Measurements from ENCODE around the gene ATAT1. TPM values are rescaled to one million over a fixed set of nuclear protein-coding genes. Genes with fewer than 3 reads are reported as not detected.

Gene ATAT1
- total and polyA plus RNA-seq, 2 of the 13 experiments (the other 11 are each of a cell fraction or from before 2014, with no cell fraction given): 9.2 to 23.6 TPM

DNA sequence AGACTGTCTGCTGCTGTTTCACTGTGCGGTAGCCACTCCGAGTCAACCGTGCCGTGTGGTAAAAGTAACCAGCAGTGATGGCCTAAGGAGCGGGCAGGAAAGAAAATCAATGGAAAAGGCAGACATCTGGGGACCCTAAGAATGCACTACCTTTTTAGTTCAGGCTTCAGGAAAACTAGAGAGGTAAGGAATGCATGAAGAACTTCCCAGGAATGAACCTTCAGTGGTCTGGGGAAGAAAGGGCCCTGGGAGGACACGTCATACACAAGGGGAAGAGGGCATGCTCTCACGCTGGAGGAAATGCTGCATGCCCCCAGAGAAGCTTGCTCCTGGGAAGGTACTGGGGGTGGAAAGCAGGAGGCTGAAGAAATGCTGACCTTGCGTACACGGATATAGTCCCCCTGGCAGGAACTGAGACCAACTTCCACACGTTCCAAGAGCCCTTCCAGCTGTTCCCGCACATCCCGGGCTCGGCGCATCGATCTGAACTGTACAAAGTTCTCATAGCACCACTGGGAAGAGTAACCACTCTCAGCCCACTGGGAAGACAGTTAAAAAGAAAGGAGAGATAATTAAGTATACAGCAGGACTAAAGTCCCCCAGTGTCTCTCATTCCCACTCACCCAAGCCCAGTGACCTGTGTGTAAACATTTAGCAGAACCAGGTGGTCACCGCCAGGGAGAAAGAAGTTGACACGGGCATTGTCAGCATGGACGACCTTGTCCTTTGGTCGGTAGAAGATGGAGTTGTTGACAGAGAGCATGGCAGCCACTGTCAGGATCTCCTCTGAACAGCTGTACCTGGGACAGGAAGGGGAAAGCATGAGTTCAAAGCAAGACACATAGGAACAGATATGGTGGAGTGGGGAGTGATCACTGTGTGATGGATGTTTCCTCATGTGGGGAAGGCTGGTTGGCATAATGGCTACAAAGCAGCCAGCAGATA is 28.4 kb downstream of the ATAT1 start (continued):
- TF ChIP-seq YEATS2 (CRISPR knock-in tag; IDR thresholded peaks at IDR 0.05; ENCODE audit: borderline replicate concordance) (peak; percentile 80; the same call in 1 of the 2 replicates), XRCC5 (optimal IDR thresholded peaks at IDR 0.05; ENCODE audit: low read length) (peak; percentile 31), U2AF2 (IDR thresholded peaks at IDR 0.05; ENCODE audit: low read depth, low read length) (no peak), ZC3H4 (CRISPR knock-in tag; IDR thresholded peaks at IDR 0.05; ENCODE audit: borderline replicate concordance) (no peak), ZFX (CRISPR knock-in tag; IDR thresholded peaks at IDR 0.05; ENCODE audit: low read depth) (peak; percentile 68), JUN (CRISPR knock-in tag; IDR thresholded peaks at IDR 0.05) (peak; percentile 84), ZNF556 (CRISPR knock-in tag; IDR thresholded peaks at IDR 0.05; ENCODE audit: borderline replicate concordance) (peak; percentile 79; the same call in 1 of the 2 replicates), ASH2L (IDR thresholded peaks at IDR 0.05; ENCODE audit: insufficient read length, low read depth, low read length) (peak; percentile 69), KLF12 (CRISPR knock-in tag; IDR thresholded peaks at IDR 0.05; ENCODE audit: borderline replicate concordance) (no peak), ZSCAN29 (CRISPR knock-in tag; conservative IDR thresholded peaks at IDR 0.05) (peak; percentile 97)
- TF ChIP-seq, protein P1, sequence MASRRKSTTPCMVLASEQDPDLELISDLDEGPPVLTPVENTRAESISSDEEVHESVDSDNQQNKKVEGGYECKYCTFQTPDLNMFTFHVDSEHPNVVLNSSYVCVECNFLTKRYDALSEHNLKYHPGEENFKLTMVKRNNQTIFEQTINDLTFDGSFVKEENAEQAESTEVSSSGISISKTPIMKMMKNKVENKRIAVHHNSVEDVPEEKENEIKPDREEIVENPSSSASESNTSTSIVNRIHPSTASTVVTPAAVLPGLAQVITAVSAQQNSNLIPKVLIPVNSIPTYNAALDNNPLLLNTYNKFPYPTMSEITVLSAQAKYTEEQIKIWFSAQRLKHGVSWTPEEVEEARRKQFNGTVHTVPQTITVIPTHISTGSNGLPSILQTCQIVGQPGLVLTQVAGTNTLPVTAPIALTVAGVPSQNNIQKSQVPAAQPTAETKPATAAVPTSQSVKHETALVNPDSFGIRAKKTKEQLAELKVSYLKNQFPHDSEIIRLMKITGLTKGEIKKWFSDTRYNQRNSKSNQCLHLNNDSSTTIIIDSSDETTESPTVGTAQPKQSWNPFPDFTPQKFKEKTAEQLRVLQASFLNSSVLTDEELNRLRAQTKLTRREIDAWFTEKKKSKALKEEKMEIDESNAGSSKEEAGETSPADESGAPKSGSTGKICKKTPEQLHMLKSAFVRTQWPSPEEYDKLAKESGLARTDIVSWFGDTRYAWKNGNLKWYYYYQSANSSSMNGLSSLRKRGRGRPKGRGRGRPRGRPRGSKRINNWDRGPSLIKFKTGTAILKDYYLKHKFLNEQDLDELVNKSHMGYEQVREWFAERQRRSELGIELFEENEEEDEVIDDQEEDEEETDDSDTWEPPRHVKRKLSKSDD (CRISPR knock-in tag; IDR thresholded peaks at IDR 0.05; ENCODE audit: low read depth): peak; percentile 77
- TF ChIP-seq, protein P2, sequence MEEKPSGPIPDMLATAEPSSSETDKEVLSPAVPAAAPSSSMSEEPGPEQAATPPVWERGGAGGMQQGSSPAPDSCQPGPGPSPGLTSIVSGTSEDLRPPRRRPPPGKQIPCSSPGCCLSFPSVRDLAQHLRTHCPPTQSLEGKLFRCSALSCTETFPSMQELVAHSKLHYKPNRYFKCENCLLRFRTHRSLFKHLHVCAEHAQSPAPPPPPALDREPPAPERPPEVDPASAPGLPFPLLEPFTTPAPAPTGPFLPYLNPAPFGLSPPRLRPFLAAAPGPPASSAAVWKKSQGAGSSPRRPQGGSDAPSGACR (CRISPR knock-in tag; IDR thresholded peaks at IDR 0.05): no peak
- TF ChIP-seq, protein P3, sequence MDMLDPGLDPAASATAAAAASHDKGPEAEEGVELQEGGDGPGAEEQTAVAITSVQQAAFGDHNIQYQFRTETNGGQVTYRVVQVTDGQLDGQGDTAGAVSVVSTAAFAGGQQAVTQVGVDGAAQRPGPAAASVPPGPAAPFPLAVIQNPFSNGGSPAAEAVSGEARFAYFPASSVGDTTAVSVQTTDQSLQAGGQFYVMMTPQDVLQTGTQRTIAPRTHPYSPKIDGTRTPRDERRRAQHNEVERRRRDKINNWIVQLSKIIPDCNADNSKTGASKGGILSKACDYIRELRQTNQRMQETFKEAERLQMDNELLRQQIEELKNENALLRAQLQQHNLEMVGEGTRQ (IDR thresholded peaks at IDR 0.05; ENCODE audit: low read depth, low read length): no peak
- TF ChIP-seq, protein P3 (CRISPR knock-in tag; IDR thresholded peaks at IDR 0.05; ENCODE audit: borderline replicate concordance): no peak
- TF ChIP-seq, protein P4, sequence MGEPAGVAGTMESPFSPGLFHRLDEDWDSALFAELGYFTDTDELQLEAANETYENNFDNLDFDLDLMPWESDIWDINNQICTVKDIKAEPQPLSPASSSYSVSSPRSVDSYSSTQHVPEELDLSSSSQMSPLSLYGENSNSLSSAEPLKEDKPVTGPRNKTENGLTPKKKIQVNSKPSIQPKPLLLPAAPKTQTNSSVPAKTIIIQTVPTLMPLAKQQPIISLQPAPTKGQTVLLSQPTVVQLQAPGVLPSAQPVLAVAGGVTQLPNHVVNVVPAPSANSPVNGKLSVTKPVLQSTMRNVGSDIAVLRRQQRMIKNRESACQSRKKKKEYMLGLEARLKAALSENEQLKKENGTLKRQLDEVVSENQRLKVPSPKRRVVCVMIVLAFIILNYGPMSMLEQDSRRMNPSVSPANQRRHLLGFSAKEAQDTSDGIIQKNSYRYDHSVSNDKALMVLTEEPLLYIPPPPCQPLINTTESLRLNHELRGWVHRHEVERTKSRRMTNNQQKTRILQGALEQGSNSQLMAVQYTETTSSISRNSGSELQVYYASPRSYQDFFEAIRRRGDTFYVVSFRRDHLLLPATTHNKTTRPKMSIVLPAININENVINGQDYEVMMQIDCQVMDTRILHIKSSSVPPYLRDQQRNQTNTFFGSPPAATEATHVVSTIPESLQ (CRISPR knock-in tag; conservative IDR thresholded peaks at IDR 0.05): no peak; the same call in 1 of the 2 replicates
- TF ChIP-seq, protein P5, sequence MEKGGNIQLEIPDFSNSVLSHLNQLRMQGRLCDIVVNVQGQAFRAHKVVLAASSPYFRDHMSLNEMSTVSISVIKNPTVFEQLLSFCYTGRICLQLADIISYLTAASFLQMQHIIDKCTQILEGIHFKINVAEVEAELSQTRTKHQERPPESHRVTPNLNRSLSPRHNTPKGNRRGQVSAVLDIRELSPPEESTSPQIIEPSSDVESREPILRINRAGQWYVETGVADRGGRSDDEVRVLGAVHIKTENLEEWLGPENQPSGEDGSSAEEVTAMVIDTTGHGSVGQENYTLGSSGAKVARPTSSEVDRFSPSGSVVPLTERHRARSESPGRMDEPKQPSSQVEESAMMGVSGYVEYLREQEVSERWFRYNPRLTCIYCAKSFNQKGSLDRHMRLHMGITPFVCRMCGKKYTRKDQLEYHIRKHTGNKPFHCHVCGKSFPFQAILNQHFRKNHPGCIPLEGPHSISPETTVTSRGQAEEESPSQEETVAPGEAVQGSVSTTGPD (CRISPR knock-in tag; IDR thresholded peaks at IDR 0.05): no peak
- TF ChIP-seq, protein P6, sequence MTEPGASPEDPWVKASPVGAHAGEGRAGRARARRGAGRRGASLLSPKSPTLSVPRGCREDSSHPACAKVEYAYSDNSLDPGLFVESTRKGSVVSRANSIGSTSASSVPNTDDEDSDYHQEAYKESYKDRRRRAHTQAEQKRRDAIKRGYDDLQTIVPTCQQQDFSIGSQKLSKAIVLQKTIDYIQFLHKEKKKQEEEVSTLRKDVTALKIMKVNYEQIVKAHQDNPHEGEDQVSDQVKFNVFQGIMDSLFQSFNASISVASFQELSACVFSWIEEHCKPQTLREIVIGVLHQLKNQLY (CRISPR knock-in tag; IDR thresholded peaks at IDR 0.05): peak; percentile 88
